Upper lobe of left lung (tissue), 6 donors: ENCODE data around the gene SPATA2. TPM values are rescaled to one million over a fixed set of nuclear protein-coding genes. Genes with fewer than 3 reads are reported as not detected.

Experiments used
- ATAC-seq, 2 donors: fragments of 200-7000 bp; cut with Tn5 transposase; one replicate each; pipeline ENCODE4 v1.9.1; 2022; ENCODE audit warnings: mild to moderate bottlenecking in 2 of 2, moderate library complexity in 2 of 2; ENCODE audit not compliant: low FRiP score in 2 of 2
- DNase-seq, 2 donors: peaks; one replicate each; pipeline ENCODE4 v3.0.0-alpha.2; 2019 to 2020
- H3K27ac ChIP-seq, 4 donors: fragments of 200-600 bp; sonication (generic); one replicate each; pipeline ENCODE4 v1.5.1; 2016 to 2019
- H3K27me3 ChIP-seq, 4 donors: fragments of 200-600 bp; sonication (generic); one replicate each; pipeline ENCODE4 v1.5.1; 2017 to 2019
- H3K36me3 ChIP-seq, 4 donors: fragments of 200-600 bp; sonication (generic); one replicate each; pipeline ENCODE4 v1.5.1; 2016 to 2019
- H3K4me1 ChIP-seq, 4 donors: fragments of 200-600 bp; sonication (generic); one replicate each; pipeline ENCODE4 v1.5.1; 2018 to 2019
- H3K4me3 ChIP-seq, 4 donors: fragments of 200-600 bp; sonication (generic); one replicate each; pipeline ENCODE4 v1.5.1; 2017 to 2019; ENCODE audit warnings: mild to moderate bottlenecking in 2 of 4, moderate library complexity in 1 of 4
- H3K9me3 ChIP-seq, 4 donors: fragments of 200-600 bp; sonication (generic); one replicate each; pipeline ENCODE4 v1.5.1; 2018 to 2019
- EP300 ChIP-seq, 4 donors: sonication (generic); formaldehyde crosslinking; IDR thresholded peaks; one replicate each; pipeline ENCODE4 v1.5.1; 2017; ENCODE audit warnings: antibody characterized with exemption in 4 of 4, control low read depth in 2 of 4
- POLR2A ChIP-seq, 4 donors: fragments of 450-650 bp; IDR thresholded peaks; one replicate each; pipeline ENCODE4 v1.5.1; 2016 to 2017; ENCODE audit warnings: antibody characterized with exemption in 4 of 4, mild to moderate bottlenecking in 2 of 4
- POLR2AphosphoS5 ChIP-seq, 2 donors: sonication (generic); formaldehyde crosslinking; IDR thresholded peaks; one replicate each; pipeline ENCODE4 v1.5.1; 2017; ENCODE audit warnings: antibody characterized with exemption in 2 of 2
- WGBS, 2 donors: methylation state at CpG; one replicate each; pipeline ENCODE4 v1.1.5; 2017 to 2018; 5-methylcytosine and 5-hydroxymethylcytosine counted together
- small RNA-seq, 4 donors: library from RNA; depleted of rRNA; stranded (forward); fragments of <200 nt; gene quantifications; one replicate each; pipeline ENCODE3, GENCODE V24; 2016
- total RNA-seq, 6 donors: library from RNA; depleted of rRNA in 4 of 6; stranded (reverse); fragments of >200 nt in 4 of 6; gene quantifications; one replicate each; pipeline versions ENCODE4 v1.1.0 to v1.2.1, GENCODE V29; 2016 to 2021
- TF ChIP-seq, protein P1 (sequence below), 6 experiments: fragments of 450-650 bp in 4 of 6; fragments of 200-600 bp in 2 of 6; sonication (generic) in 2 of 6; IDR thresholded peaks; one replicate each; pipeline ENCODE4 v1.5.1; 2016 to 2019; ENCODE audit warnings: antibody characterized with exemption in 6 of 6
- donor health status: DM: no; HTN: no; CAD: no; lungs with moderate emphysema.
- donor health status: DM: no; HTN: yes; CAD: no; lungs with severe emphysema.

The SPATA2 gene
- total RNA-seq, 6 donors from 2014 or later = 5.1 to 9.4 (median 6.4) TPM

DNA sequence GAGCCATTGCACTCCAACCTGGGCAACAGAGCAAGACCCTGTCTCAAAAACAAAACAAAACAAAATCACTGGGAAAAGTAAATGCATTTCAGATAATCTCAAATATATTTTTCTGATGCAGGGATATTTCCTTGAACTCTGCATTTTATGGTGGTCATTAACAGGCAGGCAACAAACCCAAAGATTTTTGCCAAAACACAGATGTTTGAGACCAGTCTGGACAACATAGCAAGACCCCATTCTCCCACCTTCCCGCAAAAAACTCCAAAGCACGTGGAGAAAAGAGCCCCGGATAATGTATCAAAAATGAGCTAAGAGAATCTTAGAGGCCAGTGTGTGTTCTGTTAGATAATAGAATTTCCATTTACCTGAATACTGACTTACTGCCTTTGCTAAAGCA, 58.4 kb downstream of the SPATA2 start:
- Histone ChIP-seq H3K9me3 (no peaks in the 10 kb centered on the region), H3K27me3 (no peaks in the 10 kb centered on the region), H3K36me3 (peaks cover 0 to 55% (median 42%) of the 10 kb centered on the region in 4 donors), H3K4me3 (no peak overlapping the region), H3K27ac (no peak overlapping the region), H3K4me1 (peaks cover 0 to 4% (median 2%) of the 10 kb centered on the region in 4 donors)
- ATAC-seq (no peak), DNase-seq (no peak)
- no peak for TF ChIP-seq EP300 (IDR thresholded peaks at IDR 0.05)
- no peak for TF ChIP-seq POLR2A (IDR thresholded peaks at IDR 0.05)
- no peak for TF ChIP-seq POLR2AphosphoS5 (IDR thresholded peaks at IDR 0.05)
- TF ChIP-seq, protein P1, sequence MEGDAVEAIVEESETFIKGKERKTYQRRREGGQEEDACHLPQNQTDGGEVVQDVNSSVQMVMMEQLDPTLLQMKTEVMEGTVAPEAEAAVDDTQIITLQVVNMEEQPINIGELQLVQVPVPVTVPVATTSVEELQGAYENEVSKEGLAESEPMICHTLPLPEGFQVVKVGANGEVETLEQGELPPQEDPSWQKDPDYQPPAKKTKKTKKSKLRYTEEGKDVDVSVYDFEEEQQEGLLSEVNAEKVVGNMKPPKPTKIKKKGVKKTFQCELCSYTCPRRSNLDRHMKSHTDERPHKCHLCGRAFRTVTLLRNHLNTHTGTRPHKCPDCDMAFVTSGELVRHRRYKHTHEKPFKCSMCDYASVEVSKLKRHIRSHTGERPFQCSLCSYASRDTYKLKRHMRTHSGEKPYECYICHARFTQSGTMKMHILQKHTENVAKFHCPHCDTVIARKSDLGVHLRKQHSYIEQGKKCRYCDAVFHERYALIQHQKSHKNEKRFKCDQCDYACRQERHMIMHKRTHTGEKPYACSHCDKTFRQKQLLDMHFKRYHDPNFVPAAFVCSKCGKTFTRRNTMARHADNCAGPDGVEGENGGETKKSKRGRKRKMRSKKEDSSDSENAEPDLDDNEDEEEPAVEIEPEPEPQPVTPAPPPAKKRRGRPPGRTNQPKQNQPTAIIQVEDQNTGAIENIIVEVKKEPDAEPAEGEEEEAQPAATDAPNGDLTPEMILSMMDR (IDR thresholded peaks at IDR 0.05) = no peak
- 65 to 100% methylated on average over 3 of the region's 3 CpGs for WGBS, 2 donors

DNA sequence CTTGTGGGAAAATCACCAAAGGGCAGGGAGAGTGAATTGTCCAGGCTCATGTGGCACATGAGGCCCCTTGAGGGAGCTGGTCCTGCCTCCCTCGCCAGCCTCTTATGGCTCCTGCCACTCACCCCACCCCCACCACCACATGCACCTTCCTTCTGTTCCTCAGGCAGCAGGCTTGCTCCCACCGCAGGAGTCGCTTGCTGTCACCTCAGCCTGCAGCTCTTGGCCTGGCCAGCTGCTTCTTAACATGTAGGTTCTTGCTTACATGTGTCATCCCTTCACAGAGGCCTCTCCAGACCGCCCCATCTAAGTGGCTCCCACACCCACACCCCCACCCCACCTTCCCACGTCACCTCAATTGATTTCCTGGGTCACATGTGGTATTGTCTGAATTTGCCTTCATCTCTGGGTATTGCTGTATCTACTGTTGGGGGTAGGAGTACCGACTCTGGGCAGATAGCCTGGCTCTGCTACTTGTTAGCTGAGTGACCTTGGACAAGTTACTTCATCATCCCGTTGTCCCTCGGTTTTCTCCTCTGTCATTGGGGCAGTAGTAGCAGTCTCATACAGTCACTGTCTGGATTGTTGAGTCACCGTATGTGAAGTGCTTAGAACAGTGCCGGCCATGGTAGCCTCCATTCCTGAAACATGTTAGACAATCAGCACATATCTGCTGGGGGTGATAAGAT, 61.0 kb downstream of the SPATA2 start:
- Histone ChIP-seq H3K27ac (no peak overlapping the region), H3K36me3 (peaks cover 0 to 61% (median 43%) of the 10 kb centered on the region in 4 donors), H3K4me3 (no peak overlapping the region), H3K27me3 (no peaks in the 10 kb centered on the region), H3K9me3 (no peaks in the 10 kb centered on the region), H3K4me1 (peaks cover 12 to 21% (median 13%) of the 10 kb centered on the region in 4 donors)
- no peak for TF ChIP-seq POLR2AphosphoS5 (IDR thresholded peaks at IDR 0.05)
- no peak for TF ChIP-seq EP300 (IDR thresholded peaks at IDR 0.05)
- TF ChIP-seq, protein P1 (IDR thresholded peaks at IDR 0.05) = no peak
- TF ChIP-seq POLR2A (IDR thresholded peaks at IDR 0.05) = no peak
- no peak for DNase-seq
- ATAC-seq = no peak
- WGBS, 2 donors = 88 to 96% methylated on average over 10 of the region's 10 CpGs

DNA sequence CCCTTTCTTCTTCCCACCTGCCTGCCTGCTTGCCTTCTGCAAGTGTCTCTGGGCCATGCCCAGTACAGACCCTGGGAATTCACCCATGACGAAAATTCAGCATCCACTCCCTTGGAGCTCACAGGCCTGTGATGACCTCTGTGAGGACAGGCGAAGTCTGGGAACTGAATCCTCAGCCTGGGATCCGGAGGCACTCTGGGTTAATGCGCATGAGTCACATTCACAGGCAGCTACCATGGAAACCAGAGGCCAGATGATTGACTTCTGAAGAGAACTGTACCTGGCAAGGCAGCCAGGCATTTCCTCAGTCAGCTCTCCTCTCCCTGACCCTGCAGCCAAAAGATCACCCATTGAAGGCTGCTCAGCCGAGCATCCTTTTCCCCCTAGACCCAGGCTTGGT, 61.7 kb downstream of the SPATA2 start:
- WGBS, 2 donors = 96 to 98% methylated on average over 4 to 5 of the region's 5 CpGs
- peaks cover 12 to 21% (median 13%) of the 10 kb centered on the region in 4 donors for H3K4me1 ChIP-seq
- no peak for TF ChIP-seq EP300 (IDR thresholded peaks at IDR 0.05)
- TF ChIP-seq, protein P1 (IDR thresholded peaks at IDR 0.05) = no peak
- no peak for TF ChIP-seq POLR2AphosphoS5 (IDR thresholded peaks at IDR 0.05)
- TF ChIP-seq POLR2A (IDR thresholded peaks at IDR 0.05) = no peak
- H3K27me3 ChIP-seq = no peaks in the 10 kb centered on the region
- no peak overlapping the region for H3K4me3 ChIP-seq
- ATAC-seq (no peak), DNase-seq (no peak)
- no peaks in the 10 kb centered on the region for H3K9me3 ChIP-seq
- H3K36me3 ChIP-seq = peaks cover 0 to 61% (median 44%) of the 10 kb centered on the region in 4 donors
- H3K27ac ChIP-seq = no peak overlapping the region

Small RNAs within 50 kb of the gene (small RNA-seq; reads per million reads assigned to genes)
- gene RF00017 (0 reads per million in 4 donors), gene RF00019 (0 reads per million in 4 donors)

Other genes starting within 250 kb of the SPATA2 start
- 10 to 100 TPM; 16.2 to 49.0 (median 36.7) TPM for gene B4GALT5, start 201.7 kb downstream of the SPATA2 start, total RNA-seq
- gene SLC9A8, start 102.7 kb downstream of the SPATA2 start, total RNA-seq = 10 to 100 TPM; 13.2 to 19.6 (median 17.2) TPM
- 100 to 1,000 TPM in 4 of 6 donors, 10 to 100 TPM in 2; 72.4 to 248 (median 173) TPM for gene RNF114, start 20.9 kb upstream of the SPATA2 start, total RNA-seq
- gene SNAI1, start 67.5 kb upstream of the SPATA2 start, total RNA-seq = 10 to 100 TPM in 1 of 6 donors, 1 to 10 TPM in 5; 3.9 to 11.0 (median 5.1) TPM
- 100 to 1,000 TPM in 1 of 6 donors, 10 to 100 TPM in 5; 50.3 to 116 (median 69.9) TPM for gene UBE2V1, start 197.6 kb upstream of the SPATA2 start, total RNA-seq
- gene PEDS1, start 238.2 kb upstream of the SPATA2 start, total RNA-seq = 10 to 100 TPM; 30.4 to 59.3 (median 34.2) TPM